ENCODE results near the gene CACNA1B. TPM values are rescaled to one million over a fixed set of nuclear protein-coding genes. Genes with fewer than 3 reads are reported as not detected.

Gene CACNA1B
- total RNA-seq, 1 experiment from 2014 or later = 1.7 TPM

DNA sequence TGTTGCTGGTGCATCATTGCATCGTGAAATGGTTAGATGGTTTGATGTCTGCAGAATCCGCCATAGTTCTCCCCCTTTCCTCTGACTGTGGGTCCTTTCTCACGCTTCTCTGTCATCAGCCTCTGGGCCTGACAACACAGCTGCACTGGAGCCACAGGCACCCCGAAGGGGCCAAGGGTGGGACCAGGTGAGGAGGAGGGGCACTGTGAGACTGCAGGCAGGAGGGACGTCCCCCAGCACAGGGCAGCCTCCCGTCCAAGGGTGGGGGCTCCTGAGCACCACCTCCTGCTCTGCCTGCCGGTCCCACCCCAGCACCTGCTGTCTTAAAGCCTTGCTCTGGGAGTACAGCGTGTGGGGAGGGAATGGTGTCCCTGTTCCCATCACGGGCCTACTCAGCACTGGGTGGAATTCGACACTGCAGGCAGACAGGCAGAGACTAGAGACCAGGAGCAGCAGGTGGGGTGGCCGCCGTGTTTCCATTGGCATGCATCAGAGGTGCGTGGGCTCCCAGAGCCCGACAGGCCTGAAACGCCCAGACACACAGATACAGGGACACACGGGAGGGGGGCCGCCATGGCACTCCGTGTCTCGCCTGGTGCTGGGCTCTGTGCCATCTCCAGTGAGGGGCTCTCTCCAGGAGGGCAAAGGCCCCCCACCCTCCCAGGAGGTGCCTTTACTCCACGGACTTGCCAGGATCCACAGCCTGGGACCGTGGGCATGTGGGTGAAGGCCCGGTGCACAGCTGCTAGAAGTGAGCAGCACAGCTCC, 15.0 kb downstream of the CACNA1B start:
- Histone ChIP-seq H3K27ac (ENCODE audit: low read depth, low read length) (no peak overlapping the region), H3K79me2 (ENCODE audit: insufficient read depth, low read length) (no peaks in the 10 kb centered on the region), H4K20me1 (ENCODE audit: insufficient read depth) (no peaks in the 10 kb centered on the region), H3K4me1 (ENCODE audit: control insufficient read depth in 1 of 2, insufficient read depth in 2 of 2, low read length in 2 of 2) (no peaks in the 10 kb centered on the region), H3K9me3 (ENCODE audit: control insufficient read depth in 1 of 2, insufficient read depth in 1 of 2, low read depth in 1 of 2, low read length in 2 of 2) (no peaks in the 10 kb centered on the region), H3K9ac (ENCODE audit: low read length) (no peak overlapping the region), H3K9me2 (ENCODE audit: insufficient read depth) (no peaks in the 10 kb centered on the region), H2AFZ (ENCODE audit: low read depth, low read length, poor library complexity, severe bottlenecking) (no peak overlapping the region), H3K4me2 (ENCODE audit: low read length) (no peak overlapping the region), H3K27me3 (ENCODE audit: insufficient read depth, low read length) (0 out of 2 replicates have a peak, but pooled peaks cover 8% of the 10 kb centered on the region), H3K36me3 (ENCODE audit: control insufficient read depth in 1 of 2, insufficient read depth in 2 of 2, low read length in 2 of 2) (no peaks in the 10 kb centered on the region), H3K4me3 (replicated peaks in 1 of 2; ENCODE audit: low read depth in 1 of 2, low read length in 2 of 2) (no peak overlapping the region)
- CTCF ChIA-PET = no interaction called here
- intact Hi-C loops (cut with micrococcal nuclease) = no loop called here
- POLR2A ChIA-PET = no interaction called here
- no TSS peak for BruUV-seq (replicated peaks)
- DNase-seq (ENCODE audit: low read depth, low spot score) = no peak
- no peak for TF ChIP-seq ZBTB33 (IDR thresholded peaks at IDR 0.05; ENCODE audit: extremely low read depth, insufficient replicate concordance, low read length)
- TF ChIP-seq POLR2AphosphoS5 (IDR thresholded peaks at IDR 0.05; ENCODE audit: low read depth, low read length) = no peak
- no peak for TF ChIP-seq FOSL1 (IDR thresholded peaks at IDR 0.05; ENCODE audit: low read depth)
- no peak for TF ChIP-seq MAX (IDR thresholded peaks at IDR 0.05)
- TF ChIP-seq RAD21 (IDR thresholded peaks at IDR 0.05; ENCODE audit: low read depth) = no peak
- no peak for TF ChIP-seq JUND (IDR thresholded peaks at IDR 0.05)
- TF ChIP-seq CEBPB (IDR thresholded peaks at IDR 0.05; ENCODE audit: low read depth) = no peak
- no peak for TF ChIP-seq EZH2phosphoT487 (IDR thresholded peaks at IDR 0.05; ENCODE audit: borderline replicate concordance)
- TF ChIP-seq ATF3 (IDR thresholded peaks at IDR 0.05) = no peak
- TF ChIP-seq EGR1 (IDR thresholded peaks at IDR 0.05; ENCODE audit: low read depth) = no peak
- TF ChIP-seq ZFX (IDR thresholded peaks at IDR 0.05) = no peak
- no peak for TF ChIP-seq ELF1 (IDR thresholded peaks at IDR 0.05; ENCODE audit: borderline replicate concordance, low read depth)
- TF ChIP-seq, protein P1, sequence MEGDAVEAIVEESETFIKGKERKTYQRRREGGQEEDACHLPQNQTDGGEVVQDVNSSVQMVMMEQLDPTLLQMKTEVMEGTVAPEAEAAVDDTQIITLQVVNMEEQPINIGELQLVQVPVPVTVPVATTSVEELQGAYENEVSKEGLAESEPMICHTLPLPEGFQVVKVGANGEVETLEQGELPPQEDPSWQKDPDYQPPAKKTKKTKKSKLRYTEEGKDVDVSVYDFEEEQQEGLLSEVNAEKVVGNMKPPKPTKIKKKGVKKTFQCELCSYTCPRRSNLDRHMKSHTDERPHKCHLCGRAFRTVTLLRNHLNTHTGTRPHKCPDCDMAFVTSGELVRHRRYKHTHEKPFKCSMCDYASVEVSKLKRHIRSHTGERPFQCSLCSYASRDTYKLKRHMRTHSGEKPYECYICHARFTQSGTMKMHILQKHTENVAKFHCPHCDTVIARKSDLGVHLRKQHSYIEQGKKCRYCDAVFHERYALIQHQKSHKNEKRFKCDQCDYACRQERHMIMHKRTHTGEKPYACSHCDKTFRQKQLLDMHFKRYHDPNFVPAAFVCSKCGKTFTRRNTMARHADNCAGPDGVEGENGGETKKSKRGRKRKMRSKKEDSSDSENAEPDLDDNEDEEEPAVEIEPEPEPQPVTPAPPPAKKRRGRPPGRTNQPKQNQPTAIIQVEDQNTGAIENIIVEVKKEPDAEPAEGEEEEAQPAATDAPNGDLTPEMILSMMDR (IDR thresholded peaks at IDR 0.05 in 2 of 3, conservative IDR thresholded peaks at IDR 0.05 in 1 of 3; ENCODE audit: borderline replicate concordance in 1 of 3, insufficient read depth in 1 of 3, low read depth in 2 of 3, low read length in 2 of 3) = no peak
- no peak for TF ChIP-seq SP1 (IDR thresholded peaks at IDR 0.05; ENCODE audit: low read depth)
- no peak for TF ChIP-seq SRF (IDR thresholded peaks at IDR 0.05; ENCODE audit: low read depth)
- no peak for TF ChIP-seq SIN3A (IDR thresholded peaks at IDR 0.05; ENCODE audit: low read depth)
- no peak for TF ChIP-seq REST (IDR thresholded peaks at IDR 0.05; ENCODE audit: low read depth)
- no peak for TF ChIP-seq EZH2 (IDR thresholded peaks at IDR 0.05)
- TF ChIP-seq POLR2A (IDR thresholded peaks at IDR 0.05; ENCODE audit: borderline replicate concordance, extremely low read depth, insufficient read depth, insufficient read length) = no peak
- ATAC-seq = no peak
- RAD21 ChIA-PET (ENCODE audit: low non-redundant PET in 1 of 2, low total read pairs in 2 of 2, uncharacterized antibody in 2 of 2, unreplicated experiment in 2 of 2) = no interaction called here
